Mesendoderm (in vitro differentiated cells): Measurements from ENCODE around the gene FBXW12. TPM values are rescaled to one million over a fixed set of nuclear protein-coding genes. Genes with fewer than 3 reads are reported as not detected.
"Not testable (repeated sequence)": the region's sequence is repeated elsewhere in the genome, so short reads cannot be mapped to it uniquely, and the experiment has no call there.

Source experiments
- DNase-seq: peaks from one replicate; pipeline ENCODE4 v3.0.0; 2013
- H2AK5ac ChIP-seq: 2 replicates; pipeline ENCODE4 v1.6.1; 2013; ENCODE audit warnings: low read length, inconsistent platforms
- H2BK120ac ChIP-seq: 2 replicates; pipeline ENCODE4 v1.6.1; 2013; ENCODE audit warnings: low read depth, mild to moderate bottlenecking, low read length, moderate library complexity, mixed read lengths
- H2BK15ac ChIP-seq: replicated peaks from 2 replicates; pipeline ENCODE4 v1.6.1; 2013; ENCODE audit warnings: low read depth, mild to moderate bottlenecking, moderate library complexity
- H2BK5ac ChIP-seq: 2 replicates; pipeline ENCODE4 v1.6.1; 2013; ENCODE audit warnings: low read length, inconsistent platforms
- H3K18ac ChIP-seq: 2 replicates; pipeline ENCODE4 v1.6.1; 2013; ENCODE audit warnings: mild to moderate bottlenecking, low read length, mixed read lengths
- H3K23ac ChIP-seq: one replicate; pipeline ENCODE4 v1.6.1; 2013; ENCODE audit warnings: low read length
- H3K27ac ChIP-seq: 2 replicates; pipeline ENCODE4 v1.5.1; 2013; ENCODE audit warnings: low read depth, mild to moderate bottlenecking, inconsistent platforms, low read length, moderate library complexity
- H3K27me3 ChIP-seq: 2 replicates; pipeline ENCODE4 v1.6.1; 2013; ENCODE audit warnings: low read length, control low read depth, mild to moderate bottlenecking, inconsistent platforms; ENCODE audit not compliant: insufficient read depth, poor library complexity
- H3K36me3 ChIP-seq: 2 replicates; pipeline ENCODE4 v1.6.1; 2013; ENCODE audit warnings: low read length, inconsistent platforms; ENCODE audit not compliant: control insufficient read depth, insufficient read depth
- H3K4ac ChIP-seq: one replicate; pipeline ENCODE4 v1.6.1; 2013; ENCODE audit warnings: low read depth, mild to moderate bottlenecking, low read length, moderate library complexity
- H3K4me1 ChIP-seq: 2 replicates; pipeline ENCODE4 v1.6.1; 2013; ENCODE audit warnings: low read depth, low read length, inconsistent platforms; ENCODE audit not compliant: control insufficient read depth
- H3K4me2 ChIP-seq: 2 replicates; pipeline ENCODE4 v1.6.1; 2013; ENCODE audit warnings: low read length
- H3K4me3 ChIP-seq: 2 replicates; pipeline ENCODE4 v1.5.1; 2013; ENCODE audit warnings: mild to moderate bottlenecking, low read length
- H3K56ac ChIP-seq: one replicate; pipeline ENCODE4 v1.6.1; 2013; ENCODE audit warnings: low read length
- H3K79me1 ChIP-seq: 2 replicates; pipeline ENCODE4 v1.6.1; 2013; ENCODE audit warnings: low read length, inconsistent platforms
- H3K79me2 ChIP-seq: 2 replicates; pipeline ENCODE4 v1.6.1; 2013; ENCODE audit warnings: mild to moderate bottlenecking, low read length; ENCODE audit not compliant: control insufficient read depth, insufficient read depth
- H3K9ac ChIP-seq: 2 replicates; pipeline ENCODE4 v1.6.1; 2013; ENCODE audit warnings: low read length, inconsistent platforms
- H4K5ac ChIP-seq: one replicate; pipeline ENCODE4 v1.6.1; 2013; ENCODE audit warnings: low read length
- H4K8ac ChIP-seq: one replicate; pipeline ENCODE4 v1.6.1; 2013; ENCODE audit warnings: low read depth, mild to moderate bottlenecking, control low read depth, low read length, moderate library complexity
- WGBS: extraction: QIAGEN DNeasy Blood & Tissue Kit; methylation state at CpG from one replicate; pipeline ENCODE4 v1.1.7; 2013; ENCODE audit warnings: low lambda C conversion rate, missing lambda C conversion rate; ENCODE audit not compliant: insufficient coverage; ENCODE audit errors: extremely low coverage; 5-methylcytosine and 5-hydroxymethylcytosine counted together
- polyA plus RNA-seq, 2 experiments: library from polyadenylated mRNA; stranded (reverse); fragments of 200-250 nt; gene quantifications; one replicate each; pipeline ENCODE4 v1.2.3, GENCODE V29; 2013

The FBXW12 gene, protein sequence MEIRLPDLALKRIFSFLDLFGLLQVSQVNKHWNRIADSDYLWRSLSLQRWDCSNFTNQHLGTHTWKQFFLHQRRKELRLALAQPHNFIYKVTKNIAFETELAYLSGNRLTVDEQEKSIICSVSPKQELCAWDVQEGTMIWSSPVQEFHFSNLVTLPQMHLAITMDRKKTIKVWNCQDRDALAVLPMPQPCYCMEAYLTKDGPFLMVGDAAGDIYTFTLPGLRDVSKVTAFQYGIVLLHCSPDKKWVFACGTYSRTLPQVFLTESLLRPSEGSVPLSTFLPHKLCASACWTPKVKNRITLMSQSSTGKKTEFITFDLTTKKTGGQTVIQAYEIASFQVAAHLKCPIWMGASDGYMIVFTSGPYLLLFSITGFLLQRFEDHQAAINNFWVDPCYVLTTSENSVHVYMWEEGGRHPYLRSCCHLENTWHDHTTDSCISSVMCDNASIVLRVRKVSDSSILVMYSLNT
- polyA plus RNA-seq (2013, experiment 1 of 2) = 0.03 TPM
- polyA plus RNA-seq (2013, experiment 2 of 2) = 0.08 TPM

DNA sequence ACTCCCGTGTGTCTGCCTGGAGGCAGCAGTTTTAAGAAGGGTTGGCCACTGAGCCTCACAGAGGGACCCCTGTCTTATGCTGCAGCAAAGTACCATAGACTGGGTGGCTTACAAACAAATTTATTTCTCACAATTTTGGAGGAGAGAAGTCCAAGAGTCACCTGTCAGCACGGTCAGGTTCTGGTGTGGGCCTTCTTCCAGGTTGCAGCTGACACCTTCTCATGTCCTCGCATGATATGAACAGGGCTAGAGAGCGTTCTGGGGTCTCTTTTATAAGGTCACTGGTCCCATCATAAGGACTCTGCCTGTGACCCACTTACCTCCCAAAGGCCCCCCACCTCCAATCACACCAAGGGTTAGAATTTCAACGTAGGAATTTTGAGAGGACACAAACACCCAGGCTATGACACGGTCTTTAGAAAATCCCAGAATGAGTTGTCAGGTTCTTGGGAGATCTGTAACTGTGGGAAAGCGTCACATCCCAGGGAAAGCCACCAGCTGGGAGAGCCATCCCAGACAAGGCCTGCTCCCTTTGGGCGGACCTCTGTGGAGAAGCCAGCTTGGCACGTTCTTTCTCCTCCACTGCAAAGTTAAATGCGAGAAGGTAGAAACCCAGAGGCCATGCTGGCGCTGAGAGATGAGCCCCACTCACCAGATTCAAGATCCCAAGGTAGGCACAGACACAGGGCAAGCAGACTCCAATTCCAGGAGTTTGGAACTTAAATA lies at the start of gene FBXW12:
Gene FBXW12, plus strand, starts transcription at position 569 of the 726 bp plus-strand sequence. CDS start 549 bp downstream, outside the sequence.
- Histone ChIP-seq H3K56ac (no peak within 1 kb of the TSS), H3K79me1 (no peaks in the 10 kb centered on the region), H2BK5ac (no peak within 1 kb of the TSS), H2BK120ac (no peak within 1 kb of the TSS), H3K9ac (no peak within 1 kb of the TSS), H2AK5ac (no peak within 1 kb of the TSS), H3K36me3 (no peaks in the 10 kb centered on the region), H3K4ac (no peak within 1 kb of the TSS), H2BK15ac (no peak within 1 kb of the TSS), H3K18ac (no peak within 1 kb of the TSS), H3K79me2 (no peaks in the 10 kb centered on the region), H3K4me2 (no peak within 1 kb of the TSS), H3K27me3 (no peaks in the 10 kb centered on the region), H3K27ac (no peak within 1 kb of the TSS), H3K4me3 (no peak within 1 kb of the TSS), H4K8ac (no peak within 1 kb of the TSS), H3K23ac (no peak within 1 kb of the TSS), H3K4me1 (no peaks in the 10 kb centered on the region), H4K5ac (no peak within 1 kb of the TSS)
- no peak for DNase-seq
- no CpG with 5 or more reads among the region's 11 CpGs for WGBS

DNA sequence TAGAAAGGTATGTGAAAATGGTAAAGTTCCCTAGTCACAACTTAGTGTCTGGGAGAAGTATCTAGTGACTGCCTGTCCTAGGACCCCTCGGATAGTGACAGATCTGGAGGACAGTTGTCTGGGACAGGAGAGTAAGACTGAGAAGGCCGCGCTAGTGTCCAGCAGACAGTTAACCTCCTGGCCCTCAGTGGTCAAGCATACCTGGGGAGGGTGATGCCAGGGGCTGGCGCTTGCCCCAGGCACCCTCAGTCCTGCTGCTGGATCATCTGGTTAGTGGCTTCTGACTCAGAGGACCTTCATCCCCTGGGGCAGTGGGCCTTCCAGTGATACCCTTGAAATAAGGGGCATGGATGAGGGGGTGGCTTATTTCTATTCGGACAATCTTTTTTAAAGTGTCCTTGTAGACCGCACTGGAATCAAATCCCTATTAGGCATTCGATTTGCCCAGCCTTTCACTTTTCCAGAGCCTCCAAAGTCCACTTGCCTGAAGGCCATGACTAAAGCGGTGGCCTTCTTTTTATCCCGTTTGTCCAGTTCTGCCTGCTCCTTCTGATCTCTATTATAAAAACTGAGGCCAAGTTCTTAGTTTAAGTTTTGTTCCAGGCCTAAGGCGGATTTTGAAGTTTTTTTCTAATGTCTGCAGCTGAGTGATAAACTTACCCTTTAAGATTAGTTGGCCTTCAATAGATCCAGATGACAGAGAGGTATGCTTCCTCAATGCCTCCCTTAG lies 40.1 kb upstream of the FBXW12 start:
- H3K56ac ChIP-seq, H4K5ac ChIP-seq, H3K27me3 ChIP-seq, H3K36me3 ChIP-seq, H2BK5ac ChIP-seq, H3K4me3 ChIP-seq, H3K79me2 ChIP-seq, DNase-seq, H3K79me1 ChIP-seq, H4K8ac ChIP-seq, H3K9ac ChIP-seq, H3K4me2 ChIP-seq, H2BK120ac ChIP-seq, H3K27ac ChIP-seq, H3K23ac ChIP-seq, H3K4ac ChIP-seq, H2BK15ac ChIP-seq, H3K4me1 ChIP-seq, H3K18ac ChIP-seq, H2AK5ac ChIP-seq: not testable (repeated sequence)
- WGBS = no CpG with 5 or more reads among the region's 10 CpGs

DNA sequence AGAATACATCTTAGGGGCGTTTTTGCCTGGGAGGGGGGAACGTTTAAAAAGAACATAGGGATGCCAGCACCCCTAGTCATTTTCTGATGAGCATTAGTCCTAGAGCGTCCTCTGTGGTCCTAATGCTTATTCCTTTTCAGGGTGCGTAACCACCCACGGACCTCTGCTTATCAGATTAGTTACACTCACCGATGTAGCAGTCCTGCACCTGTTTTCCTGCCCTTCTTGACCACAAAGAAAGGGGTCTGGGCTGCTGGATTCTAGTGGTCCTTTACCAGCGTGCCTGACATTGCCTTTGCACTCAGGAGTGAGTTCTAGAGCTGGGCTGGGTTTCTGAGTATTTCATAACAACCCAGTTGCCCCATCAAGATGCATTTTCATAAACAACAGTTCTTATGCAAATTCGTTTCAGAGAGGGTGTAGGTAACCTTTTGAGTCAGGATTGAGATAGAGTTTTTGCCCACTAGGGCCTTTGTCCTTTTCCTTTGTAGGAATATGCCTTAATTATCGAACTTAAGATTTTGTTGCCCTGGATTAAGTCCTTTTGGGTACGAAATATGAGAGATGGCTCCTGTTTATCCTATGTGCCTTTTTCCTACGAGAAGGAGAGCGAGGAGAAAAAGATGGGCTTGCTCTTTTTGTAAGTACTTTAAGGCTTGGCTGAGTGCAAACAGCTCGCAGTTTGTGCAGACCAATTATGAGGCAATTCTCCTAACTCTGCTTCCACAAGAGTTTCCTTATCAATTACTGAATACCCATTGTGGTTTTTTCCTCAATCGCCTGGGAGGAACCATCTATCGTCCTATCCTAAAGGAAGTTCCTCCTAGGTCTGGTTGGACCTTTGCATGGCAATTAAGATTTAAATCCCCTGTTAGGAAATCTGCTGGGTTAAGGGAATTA lies 38.4 kb upstream of the FBXW12 start, which contains the start of gene SPINK8:
Gene SPINK8, minus strand, starts transcription at position 316 of the 900 bp plus-strand sequence. CDS start 5,320 bp downstream, outside the sequence.
- not testable (repeated sequence) for H2BK15ac ChIP-seq, H3K56ac ChIP-seq, H2BK120ac ChIP-seq, H3K36me3 ChIP-seq, H4K5ac ChIP-seq, H3K4me1 ChIP-seq, DNase-seq, H3K4ac ChIP-seq, H3K23ac ChIP-seq, H3K4me2 ChIP-seq, H2BK5ac ChIP-seq, H3K9ac ChIP-seq, H3K27ac ChIP-seq, H3K4me3 ChIP-seq, H4K8ac ChIP-seq, H3K27me3 ChIP-seq, H3K79me2 ChIP-seq, H3K18ac ChIP-seq, H3K79me1 ChIP-seq, H2AK5ac ChIP-seq
- no CpG with 5 or more reads among the region's 15 CpGs for WGBS

DNA sequence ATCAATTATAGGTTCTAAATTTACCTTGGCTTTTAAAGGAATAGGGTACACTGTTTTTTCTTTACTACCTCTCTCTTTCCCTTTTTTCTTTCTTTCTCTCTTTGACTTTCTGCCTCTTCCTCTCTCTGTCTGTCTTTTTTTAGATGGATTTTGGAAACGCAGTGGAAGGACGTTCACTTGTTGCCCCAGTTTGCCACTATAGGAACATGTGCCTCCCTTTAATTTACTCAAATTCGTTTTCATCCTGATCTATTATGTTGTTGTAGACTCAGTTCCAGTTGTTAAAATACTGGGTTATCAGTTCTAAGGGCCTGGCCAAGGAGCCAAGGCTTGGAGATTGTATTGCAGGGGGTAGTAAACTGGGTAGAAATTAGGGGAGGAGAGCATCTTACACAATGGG lies 37.4 kb upstream of the FBXW12 start:
- Histone ChIP-seq H2BK120ac (no peak overlapping the region), H4K8ac (no peak overlapping the region), H3K79me2 (no peaks in the 10 kb centered on the region), H3K36me3 (no peaks in the 10 kb centered on the region), H3K27ac (no peak overlapping the region), H3K9ac (no peak overlapping the region), H3K56ac (no peak overlapping the region), H3K27me3 (no peaks in the 10 kb centered on the region), H3K4me1 (no peaks in the 10 kb centered on the region), H3K4me2 (no peak overlapping the region), H2BK5ac (no peak overlapping the region), H3K79me1 (no peaks in the 10 kb centered on the region), H3K4me3 (no peak overlapping the region), H2BK15ac (no peak overlapping the region), H3K18ac (no peak overlapping the region), H4K5ac (no peak overlapping the region), H3K23ac (no peak overlapping the region), H2AK5ac (no peak overlapping the region), H3K4ac (no peak overlapping the region)
- DNase-seq = no peak
- WGBS = no CpG with 5 or more reads among the region's 3 CpGs

DNA sequence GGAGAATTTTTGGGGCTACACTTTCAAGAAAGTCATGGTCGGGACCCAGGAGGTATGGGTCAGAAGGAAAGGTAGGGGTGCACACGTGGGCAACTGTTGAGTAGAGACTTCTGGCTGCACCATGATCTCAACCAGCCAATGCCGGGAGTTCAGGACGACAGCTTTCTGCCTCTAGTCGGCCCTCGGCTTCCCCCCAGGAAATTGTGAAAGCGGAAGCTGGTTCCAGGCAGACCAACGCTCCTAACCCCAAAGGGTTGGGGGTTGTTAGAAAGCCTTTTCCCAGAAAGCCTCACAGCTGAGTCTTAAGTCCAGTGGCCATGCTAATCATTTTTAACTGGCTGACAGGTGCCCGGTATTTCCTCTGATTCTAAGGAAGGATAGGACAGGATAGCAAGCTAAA lies 36.7 kb upstream of the FBXW12 start:
- not testable (repeated sequence) for H3K4ac ChIP-seq, DNase-seq

More for the DNA sequence above, 36.7 kb upstream of the FBXW12 start:
- not testable (repeated sequence) for H3K9ac ChIP-seq, H3K27me3 ChIP-seq, H3K23ac ChIP-seq, H3K18ac ChIP-seq, H3K4me3 ChIP-seq, H3K4me1 ChIP-seq, H2BK15ac ChIP-seq, H2AK5ac ChIP-seq, H3K36me3 ChIP-seq, H3K79me1 ChIP-seq, H2BK5ac ChIP-seq, H3K79me2 ChIP-seq, H4K5ac ChIP-seq, H3K56ac ChIP-seq, H3K4me2 ChIP-seq, H4K8ac ChIP-seq, H3K27ac ChIP-seq, H2BK120ac ChIP-seq
- no CpG with 5 or more reads among the region's 9 CpGs for WGBS
